ENCODE measurements around the gene GRIK1.

Gene GRIK1

GRCh38 chr21:29710498-29710897 is 229.3 kb downstream of the GRIK1 start:
- H3K9me3 ChIP-seq (ENCODE audit: control insufficient read depth, low read length): no peaks in the 10 kb centered on the region
- no peak overlapping the region for H3K23ac ChIP-seq (ENCODE audit: low read length in 2 of 2)
- H2AFZ ChIP-seq (ENCODE audit: low read depth, low read length): no peak overlapping the region
- no peaks in the 10 kb centered on the region for H3K27me3 ChIP-seq (ENCODE audit: control insufficient read depth in 1 of 2, insufficient read depth in 1 of 2, low read length in 2 of 2)
- H4K8ac ChIP-seq (ENCODE audit: low read length): no peak overlapping the region
- no peak overlapping the region for H3K4me2 ChIP-seq (ENCODE audit: low read length, poor library complexity, severe bottlenecking)
- peaks cover 1% of the 10 kb centered on the region for H3K4me1 ChIP-seq (ENCODE audit: control insufficient read depth, insufficient read depth, low read depth, low read length)
- no peak overlapping the region for H3K27ac ChIP-seq (ENCODE audit: low read length, poor library complexity, severe bottlenecking)
- H2AK5ac ChIP-seq (ENCODE audit: low read length, severe bottlenecking): no peak overlapping the region
- H3K14ac ChIP-seq (ENCODE audit: low read length in 2 of 2): no peak overlapping the region
- no peak overlapping the region for H3K18ac ChIP-seq (ENCODE audit: low read depth in 1 of 2, low read length in 2 of 2)
- H4K91ac ChIP-seq (ENCODE audit: low read length): no peak overlapping the region
- no peak overlapping the region for H3K9ac ChIP-seq (ENCODE audit: low read length)
- H3K4me3 ChIP-seq (ENCODE audit: insufficient read depth in 1 of 2, low read depth in 1 of 2, low read length in 2 of 2): no peak overlapping the region
- H3K4ac ChIP-seq (ENCODE audit: low read depth in 1 of 2, low read length in 2 of 2): no peak overlapping the region
- 98% methylated on average over 2 of the region's 3 CpGs for WGBS
- no peaks in the 10 kb centered on the region for H3K36me3 ChIP-seq (ENCODE audit: control insufficient read depth in 1 of 2, insufficient read depth in 2 of 2, low read depth in 1 of 2, low read length in 2 of 2)
- H2BK12ac ChIP-seq (ENCODE audit: low read length in 2 of 2): no peak overlapping the region
- no peak overlapping the region for H2BK5ac ChIP-seq (ENCODE audit: low read depth, low read length, poor library complexity, severe bottlenecking)
- DNase-seq: no peak
- no peak overlapping the region for H2BK15ac ChIP-seq (ENCODE audit: low read depth, poor library complexity, severe bottlenecking)
- H2BK120ac ChIP-seq (ENCODE audit: low read depth, low read length): no peak overlapping the region
- no peaks in the 10 kb centered on the region for H3K79me1 ChIP-seq (replicated peaks; ENCODE audit: low read length, poor library complexity, severe bottlenecking)

- Histone ChIP-seq H2AK5ac (ENCODE audit: low read length, severe bottlenecking) (no peak overlapping the region), H4K8ac (ENCODE audit: low read length) (no peak overlapping the region)
- 90% methylated on average over 2 of the region's 4 CpGs for WGBS
Observed at GRCh38 chr21:29708401-29708800, 231.4 kb downstream of the GRIK1 start.

GRCh38 chr21:29704719-29705118 is 235.1 kb downstream of the GRIK1 start:
- no peak overlapping the region for H3K27ac ChIP-seq (ENCODE audit: low read length, poor library complexity, severe bottlenecking)
- no peak overlapping the region for H2AFZ ChIP-seq (ENCODE audit: low read depth, low read length)
- H3K27me3 ChIP-seq (ENCODE audit: control insufficient read depth in 1 of 2, insufficient read depth in 1 of 2, low read length in 2 of 2): no peaks in the 10 kb centered on the region
- no peaks in the 10 kb centered on the region for H3K79me1 ChIP-seq (replicated peaks; ENCODE audit: low read length, poor library complexity, severe bottlenecking)
- H2BK120ac ChIP-seq (ENCODE audit: low read depth, low read length): no peak overlapping the region
- no peak overlapping the region for H4K8ac ChIP-seq (ENCODE audit: low read length)
- H2BK15ac ChIP-seq (ENCODE audit: low read depth, poor library complexity, severe bottlenecking): no peak overlapping the region
- H3K4ac ChIP-seq (ENCODE audit: low read depth in 1 of 2, low read length in 2 of 2): no peak overlapping the region
- peak overlapping the region; percentile 26 for H3K9ac ChIP-seq (ENCODE audit: low read length)
- H2AK5ac ChIP-seq (ENCODE audit: low read length, severe bottlenecking): no peak overlapping the region
- H3K9me3 ChIP-seq (ENCODE audit: control insufficient read depth, low read length): no peaks in the 10 kb centered on the region
- H3K14ac ChIP-seq (ENCODE audit: low read length in 2 of 2): no peak overlapping the region
- WGBS: 85% methylated on average over 1 of the region's 1 CpG
- no peaks in the 10 kb centered on the region for H3K36me3 ChIP-seq (ENCODE audit: control insufficient read depth in 1 of 2, insufficient read depth in 2 of 2, low read depth in 1 of 2, low read length in 2 of 2)
- no peak overlapping the region for H3K4me2 ChIP-seq (ENCODE audit: low read length, poor library complexity, severe bottlenecking)
- H2BK12ac ChIP-seq (ENCODE audit: low read length in 2 of 2): no peak overlapping the region
- H3K4me3 ChIP-seq (ENCODE audit: insufficient read depth in 1 of 2, low read depth in 1 of 2, low read length in 2 of 2): no peak overlapping the region
- H3K4me1 ChIP-seq (ENCODE audit: control insufficient read depth, insufficient read depth, low read depth, low read length): peaks cover 1% of the 10 kb centered on the region
- H3K18ac ChIP-seq (ENCODE audit: low read depth in 1 of 2, low read length in 2 of 2): no peak overlapping the region
- no peak overlapping the region for H3K23ac ChIP-seq (ENCODE audit: low read length in 2 of 2)
- DNase-seq: no peak
- no peak overlapping the region for H2BK5ac ChIP-seq (ENCODE audit: low read depth, low read length, poor library complexity, severe bottlenecking)
- no peak overlapping the region for H4K91ac ChIP-seq (ENCODE audit: low read length)

More at GRCh38 chr21:29708401-29708800, 231.4 kb downstream of the GRIK1 start:
- H3K14ac ChIP-seq (ENCODE audit: low read length in 2 of 2): no peak overlapping the region
- H3K27ac ChIP-seq (ENCODE audit: low read length, poor library complexity, severe bottlenecking): no peak overlapping the region
- H3K4ac ChIP-seq (ENCODE audit: low read depth in 1 of 2, low read length in 2 of 2): no peak overlapping the region
- H2AFZ ChIP-seq (ENCODE audit: low read depth, low read length): no peak overlapping the region
- H3K18ac ChIP-seq (ENCODE audit: low read depth in 1 of 2, low read length in 2 of 2): no peak overlapping the region
- no peaks in the 10 kb centered on the region for H3K9me3 ChIP-seq (ENCODE audit: control insufficient read depth, low read length)
- no peak overlapping the region for H2BK120ac ChIP-seq (ENCODE audit: low read depth, low read length)
- H2BK5ac ChIP-seq (ENCODE audit: low read depth, low read length, poor library complexity, severe bottlenecking): no peak overlapping the region
- no peak overlapping the region for H2BK15ac ChIP-seq (ENCODE audit: low read depth, poor library complexity, severe bottlenecking)
- H3K4me2 ChIP-seq (ENCODE audit: low read length, poor library complexity, severe bottlenecking): no peak overlapping the region
- no peak overlapping the region for H3K23ac ChIP-seq (ENCODE audit: low read length in 2 of 2)
- H3K36me3 ChIP-seq (ENCODE audit: control insufficient read depth in 1 of 2, insufficient read depth in 2 of 2, low read depth in 1 of 2, low read length in 2 of 2): no peaks in the 10 kb centered on the region
- no peaks in the 10 kb centered on the region for H3K27me3 ChIP-seq (ENCODE audit: control insufficient read depth in 1 of 2, insufficient read depth in 1 of 2, low read length in 2 of 2)
- no peaks in the 10 kb centered on the region for H3K79me1 ChIP-seq (replicated peaks; ENCODE audit: low read length, poor library complexity, severe bottlenecking)
- H2BK12ac ChIP-seq (ENCODE audit: low read length in 2 of 2): no peak overlapping the region
- H3K4me3 ChIP-seq (ENCODE audit: insufficient read depth in 1 of 2, low read depth in 1 of 2, low read length in 2 of 2): no peak overlapping the region
- H4K91ac ChIP-seq (ENCODE audit: low read length): no peak overlapping the region
- H3K9ac ChIP-seq (ENCODE audit: low read length): no peak overlapping the region
- H3K4me1 ChIP-seq (ENCODE audit: control insufficient read depth, insufficient read depth, low read depth, low read length): peaks cover 1% of the 10 kb centered on the region
- DNase-seq: no peak

- H3K4me2 ChIP-seq (ENCODE audit: low read length, poor library complexity, severe bottlenecking): no peak overlapping the region
- peaks cover 4% of the 10 kb centered on the region for H3K9me3 ChIP-seq (ENCODE audit: control insufficient read depth, low read length)
- no peak overlapping the region for H3K18ac ChIP-seq (ENCODE audit: low read depth in 1 of 2, low read length in 2 of 2)
- H2BK12ac ChIP-seq (ENCODE audit: low read length in 2 of 2): no peak overlapping the region
- H3K14ac ChIP-seq (ENCODE audit: low read length in 2 of 2): no peak overlapping the region
- no peak overlapping the region for H4K8ac ChIP-seq (ENCODE audit: low read length)
- no peak overlapping the region for H2AK5ac ChIP-seq (ENCODE audit: low read length, severe bottlenecking)
- H3K36me3 ChIP-seq (ENCODE audit: control insufficient read depth in 1 of 2, insufficient read depth in 2 of 2, low read depth in 1 of 2, low read length in 2 of 2): no peaks in the 10 kb centered on the region
- no peak overlapping the region for H3K4me3 ChIP-seq (ENCODE audit: insufficient read depth in 1 of 2, low read depth in 1 of 2, low read length in 2 of 2)
- no peak overlapping the region for H2AFZ ChIP-seq (ENCODE audit: low read depth, low read length)
- H3K27ac ChIP-seq (ENCODE audit: low read length, poor library complexity, severe bottlenecking): no peak overlapping the region
- no peak overlapping the region for H4K91ac ChIP-seq (ENCODE audit: low read length)
- no peaks in the 10 kb centered on the region for H3K4me1 ChIP-seq (ENCODE audit: control insufficient read depth, insufficient read depth, low read depth, low read length)
- DNase-seq: no peak
- no peak overlapping the region for H2BK15ac ChIP-seq (ENCODE audit: low read depth, poor library complexity, severe bottlenecking)
- no peak overlapping the region for H3K9ac ChIP-seq (ENCODE audit: low read length)
- no peaks in the 10 kb centered on the region for H3K79me1 ChIP-seq (replicated peaks; ENCODE audit: low read length, poor library complexity, severe bottlenecking)
- no peaks in the 10 kb centered on the region for H3K27me3 ChIP-seq (ENCODE audit: control insufficient read depth in 1 of 2, insufficient read depth in 1 of 2, low read length in 2 of 2)
- WGBS: 88% methylated on average over 5 of the region's 5 CpGs
- H3K4ac ChIP-seq (ENCODE audit: low read depth in 1 of 2, low read length in 2 of 2): no peak overlapping the region
- H2BK120ac ChIP-seq (ENCODE audit: low read depth, low read length): no peak overlapping the region
- H2BK5ac ChIP-seq (ENCODE audit: low read depth, low read length, poor library complexity, severe bottlenecking): no peak overlapping the region
- no peak overlapping the region for H3K23ac ChIP-seq (ENCODE audit: low read length in 2 of 2)
Observed at GRCh38 chr21:29701676-29702075, 238.1 kb downstream of the GRIK1 start.

Measured in mesenchymal stem cell (in vitro differentiated cells and primary cell).